Activated T-helper 9 cell treated with anti-CD3 and anti-CD28 coated beads, Interleukin-2, amount 50 U/mL, for 16 hours (primary cell): ENCODE results near the gene TACC2.

Experiments
- DNase-seq: peaks from one replicate; pipeline ENCODE4 v3.0.0-alpha.2; 2020; ENCODE audit warnings: low read depth

Gene TACC2

GRCh38 chr10:122148876-122149560 is 160.1 kb downstream of the TACC2 start:
- no peak for DNase-seq

- DNase-seq, result no peak
Measured at GRCh38 chr10:122149561-122150505, 160.9 kb downstream of the TACC2 start.

- no peak for DNase-seq
Measured at GRCh38 chr10:122151121-122151694, 162.2 kb downstream of the TACC2 start.

GRCh38 chr10:122152544-122152943 is 163.6 kb downstream of the TACC2 start:
- no peak for DNase-seq

- DNase-seq, result no peak
Measured at GRCh38 chr10:122154031-122154544, 165.1 kb downstream of the TACC2 start.

- DNase-seq, result no peak
Measured at GRCh38 chr10:122154545-122155366, 165.8 kb downstream of the TACC2 start.

- no peak for DNase-seq
Measured at GRCh38 chr10:122157451-122157850, 168.5 kb downstream of the TACC2 start.

- DNase-seq, result no peak
Measured at GRCh38 chr10:122158362-122158761, 169.4 kb downstream of the TACC2 start.

- DNase-seq, result no peak
Measured at GRCh38 chr10:122159141-122159970, 170.4 kb downstream of the TACC2 start.

- DNase-seq, result no peak
Measured at GRCh38 chr10:122161795-122162194, 172.8 kb downstream of the TACC2 start.

- DNase-seq, result no peak
Measured at GRCh38 chr10:122162671-122163173, 173.8 kb downstream of the TACC2 start.

GRCh38 chr10:122163174-122164022 is 174.4 kb downstream of the TACC2 start:
- no peak for DNase-seq

- DNase-seq, result no peak
Measured at GRCh38 chr10:122164023-122164601, 175.1 kb downstream of the TACC2 start.

- no peak for DNase-seq
Measured at GRCh38 chr10:122164815-122165483, 176.0 kb downstream of the TACC2 start.

GRCh38 chr10:122165484-122166276 is 176.7 kb downstream of the TACC2 start:
- DNase-seq, result no peak

- DNase-seq, result no peak
Measured at GRCh38 chr10:122168101-122168500, 179.1 kb downstream of the TACC2 start.

GRCh38 chr10:122168598-122169394 is 179.8 kb downstream of the TACC2 start:
- DNase-seq, result no peak
